A549 (cell line): Measurements from ENCODE around the gene MTAP. TPM values are rescaled to one million over a fixed set of nuclear protein-coding genes. Genes with fewer than 3 reads are reported as not detected.

Experiments
- ATAC-seq, 2 experiments: fragments of 200-7000 bp in 1 of 2; fragments of >200 bp in 1 of 2; cut with Nextera tagmentation in 1 of 2; cut with Tn5 transposase in 1 of 2; 3 replicates each; pipeline versions ENCODE4 v1.8.0 to v1.9.1; 2018 to 2020; ENCODE audit warnings: mild to moderate bottlenecking in 1 of 2, moderate library complexity in 1 of 2
- CTCF ChIA-PET: fragments of 300-600 bp; sonication (Branson Sonifier 250); formaldehyde crosslinking; extraction: SDS; loops from one replicate; lab custom pipeline; 2021; ENCODE audit warnings: antibody characterized with exemption, inconsistent platforms; lab: Yijun Ruan, JAX
- POLR2A ChIA-PET: fragments of 350-600 bp; formaldehyde crosslinking; extraction: SDS; loops from one replicate; lab custom pipeline; 2021; ENCODE audit warnings: antibody characterized with exemption, inconsistent platforms; lab: Yijun Ruan, JAX
- DNase-seq, 2 experiments: peaks; one replicate each; pipeline versions ENCODE4 v3.0.0 to v3.0.0-alpha.2; 2011 to 2016; ENCODE audit warnings: low read depth in 1 of 2, low spot score in 1 of 2
- FAIRE-seq: peaks from 2 replicates; lab custom pipeline; 2011; peaks lifted over from hg19 to GRCh38; lab: Jason Lieb, UNC
- H3K27ac ChIP-seq, 2 experiments: fragments of >200 bp; sonication (Bioruptor Twin); formaldehyde crosslinking; 3 replicates each; pipeline ENCODE4 v1.5.1; 2016 to 2017
- H3K4me1 ChIP-seq: fragments of >200 bp; sonication (Bioruptor Twin); formaldehyde crosslinking; 3 replicates; pipeline ENCODE4 v1.6.1; 2016
- H3K4me2 ChIP-seq: fragments of >200 bp; sonication (Bioruptor Twin); formaldehyde crosslinking; 3 replicates; pipeline ENCODE4 v1.6.1; 2016
- H3K4me3 ChIP-seq: fragments of >200 bp; sonication (Bioruptor Twin); formaldehyde crosslinking; 3 replicates; pipeline ENCODE4 v1.5.1; 2016
- H3K9me3 ChIP-seq: fragments of >200 bp; sonication (Bioruptor Twin); formaldehyde crosslinking; 3 replicates; pipeline ENCODE4 v1.6.1; 2016
- BCL3 ChIP-seq: fragments of >200 bp; sonication (Bioruptor Twin); formaldehyde crosslinking; IDR thresholded peaks from 3 replicates; pipeline ENCODE4 v1.6.1; 2016
- CBX2 ChIP-seq: fragments of 200-600 bp; sonication (generic); IDR thresholded peaks from 2 replicates; pipeline ENCODE4 v1.6.1; 2016; ENCODE audit warnings: low read depth, mild to moderate bottlenecking, borderline replicate concordance
- CTCF ChIP-seq: fragments of >200 bp; sonication (Bioruptor Twin); formaldehyde crosslinking; IDR thresholded peaks from 3 replicates; pipeline ENCODE4 v1.5.1; 2016
- HOXB5 ChIP-seq: fragments of 250-450 bp; sonication (Bioruptor Pico); IDR thresholded peaks from 2 replicates; pipeline ENCODE4 v1.5.0; 2020; ENCODE audit warnings: mild to moderate bottlenecking, moderate library complexity
- KDM1A ChIP-seq: fragments of 200-600 bp; sonication (generic); IDR thresholded peaks from 2 replicates; pipeline ENCODE4 v1.6.1; 2016; ENCODE audit warnings: low read depth, mild to moderate bottlenecking
- MAFK ChIP-seq: fragments of 450-650 bp; IDR thresholded peaks from 2 replicates; pipeline ENCODE4 v1.6.1; 2014; ENCODE audit not compliant: partially characterized antibody
- NFE2L2 ChIP-seq: fragments of 150-350 bp; conservative IDR thresholded peaks from 2 replicates; pipeline ENCODE4 v1.6.1; 2014; ENCODE audit warnings: low read length
- PHF8 ChIP-seq: fragments of 200-600 bp; sonication (generic); IDR thresholded peaks from 2 replicates; pipeline ENCODE4 v1.6.1; 2016; ENCODE audit warnings: low read depth, mild to moderate bottlenecking, antibody characterized with exemption, moderate library complexity, borderline replicate concordance
- RAD21 ChIP-seq, 2 experiments: fragments of >200 bp in 1 of 2; sonication (Bioruptor Twin) in 1 of 2; formaldehyde crosslinking in 1 of 2; IDR thresholded peaks in 1 of 2; conservative IDR thresholded peaks in 1 of 2; 2 replicates in 1 of 2; 3 replicates in 1 of 2; pipeline ENCODE4 v1.6.1; 2012 to 2018; ENCODE audit warnings: inconsistent platforms in 1 of 2
- RFX5 ChIP-seq: fragments of 450-650 bp; IDR thresholded peaks from 2 replicates; pipeline ENCODE4 v1.7.1; 2014; ENCODE audit warnings: antibody characterized with exemption, mild to moderate bottlenecking, moderate library complexity
- SMC3 ChIP-seq: fragments of >200 bp; sonication (Bioruptor Twin); formaldehyde crosslinking; IDR thresholded peaks from 3 replicates; pipeline ENCODE4 v1.6.1; 2018; ENCODE audit warnings: inconsistent platforms
- SREBF2 ChIP-seq: fragments of 450-650 bp; IDR thresholded peaks from 2 replicates; pipeline ENCODE4 v1.6.1; 2014; ENCODE audit warnings: mild to moderate bottlenecking, moderate library complexity
- ZSCAN20 ChIP-seq: fragments of 250-450 bp; sonication (Bioruptor Pico); IDR thresholded peaks from 2 replicates; pipeline ENCODE4 v1.8.0; 2022; ENCODE audit warnings: mild to moderate bottlenecking, moderate library complexity
- WGBS: methylation state at CpG from one replicate; pipeline ENCODE4 v1.1.6; 2017; ENCODE audit errors: missing lambda C conversion rate; 5-methylcytosine and 5-hydroxymethylcytosine counted together
- polyA plus RNA-seq, 4 experiments: library from polyadenylated mRNA; depleted of rRNA in 3 of 4; stranded (reverse); fragments of >200 nt; fragmentation: RNase III in 1 of 4; extraction: RNeasy Plus Mini Kit Qiagen cat#74134 plus additional on column Dnase treatment in 1 of 4; gene quantifications; 2 replicates in 3 of 4; 3 replicates in 1 of 4; pipeline ENCODE4 v1.2.3, GENCODE V29; 2011 to 2017
- TF ChIP-seq, protein P1 (sequence below): fragments of 250-450 bp; sonication (Bioruptor Pico); IDR thresholded peaks from 2 replicates; pipeline ENCODE4 v1.5.0; 2021; ENCODE audit warnings: mild to moderate bottlenecking, moderate library complexity, borderline replicate concordance
- TF ChIP-seq, protein P2 (sequence below): fragments of 250-450 bp; sonication (Bioruptor Pico); IDR thresholded peaks from 2 replicates; pipeline ENCODE4 v1.5.0; 2020; ENCODE audit warnings: low read depth, mild to moderate bottlenecking, moderate library complexity

Gene MTAP
- polyA plus RNA-seq, 2 of the 4 experiments (the other 2 are of a cell fraction): 4.1 to 35.6 TPM

DNA sequence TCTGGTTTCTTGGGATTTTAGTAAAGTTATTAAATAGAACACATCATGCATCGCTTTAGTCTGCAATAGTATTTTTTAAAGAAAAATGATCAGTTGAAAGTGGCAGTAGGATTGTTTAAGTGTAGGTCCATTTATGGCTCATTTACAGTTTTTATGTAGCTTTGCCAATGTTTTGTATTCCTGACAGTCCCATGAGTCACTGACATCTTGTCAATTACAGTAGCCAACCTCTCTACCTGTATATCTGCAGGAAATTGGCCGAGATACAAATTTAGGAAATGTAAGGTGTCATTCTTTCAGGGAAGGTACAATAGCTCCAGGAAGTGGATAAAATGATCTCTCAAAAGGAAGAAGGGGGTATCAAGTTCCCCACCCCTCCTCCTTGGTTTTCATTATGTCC is 47.7 kb upstream of the MTAP start:
- Histone ChIP-seq H3K4me2 (no peak overlapping the region), H3K27ac (no peak overlapping the region), H3K4me3 (no peak overlapping the region), H3K9me3 (no peaks in the 10 kb centered on the region), H3K4me1 (no peaks in the 10 kb centered on the region)
- POLR2A ChIA-PET: no interaction called here
- CTCF ChIA-PET: interaction anchor here (0.7 kb wide), 1 partner anchor 46 kb away, joined by 4 read pairs; no protein-coding TSS in a partner anchor
- TF ChIP-seq SMC3 (no peak), SREBF2 (no peak), CBX2 (no peak)
- no peak for FAIRE-seq
- no peak for ATAC-seq
- DNase-seq: no peak
- WGBS: 68% methylated on average over 2 of the region's 2 CpGs

GRCh38 chr9:21758540-21758939 is 43.9 kb upstream of the MTAP start:
- FAIRE-seq (peak; percentile 7), ATAC-seq (no peak), DNase-seq (no peak)
- Histone ChIP-seq H3K9me3 (no peaks in the 10 kb centered on the region), H3K4me1 (no peaks in the 10 kb centered on the region), H3K4me3 (no peak overlapping the region), H3K4me2 (no peak overlapping the region), H3K27ac (no peak overlapping the region)
- ChIA-PET CTCF (interaction anchor here (1.2 to 1.4 kb wide), 2 partner anchors 8 to 49 kb away, joined by 3 to 4 read pairs; no protein-coding TSS in a partner anchor), POLR2A (no interaction called here)
- TF ChIP-seq BCL3 (no peak), PHF8 (no peak), RAD21 (conservative IDR thresholded peaks at IDR 0.05 in 1 of 2, IDR thresholded peaks at IDR 0.05 in 1 of 2) (no peak), RFX5 (no peak), KDM1A (no peak), ZSCAN20 (no peak), HOXB5 (CRISPR knock-in tag) (no peak), SREBF2 (no peak)
- TF ChIP-seq, protein P1, sequence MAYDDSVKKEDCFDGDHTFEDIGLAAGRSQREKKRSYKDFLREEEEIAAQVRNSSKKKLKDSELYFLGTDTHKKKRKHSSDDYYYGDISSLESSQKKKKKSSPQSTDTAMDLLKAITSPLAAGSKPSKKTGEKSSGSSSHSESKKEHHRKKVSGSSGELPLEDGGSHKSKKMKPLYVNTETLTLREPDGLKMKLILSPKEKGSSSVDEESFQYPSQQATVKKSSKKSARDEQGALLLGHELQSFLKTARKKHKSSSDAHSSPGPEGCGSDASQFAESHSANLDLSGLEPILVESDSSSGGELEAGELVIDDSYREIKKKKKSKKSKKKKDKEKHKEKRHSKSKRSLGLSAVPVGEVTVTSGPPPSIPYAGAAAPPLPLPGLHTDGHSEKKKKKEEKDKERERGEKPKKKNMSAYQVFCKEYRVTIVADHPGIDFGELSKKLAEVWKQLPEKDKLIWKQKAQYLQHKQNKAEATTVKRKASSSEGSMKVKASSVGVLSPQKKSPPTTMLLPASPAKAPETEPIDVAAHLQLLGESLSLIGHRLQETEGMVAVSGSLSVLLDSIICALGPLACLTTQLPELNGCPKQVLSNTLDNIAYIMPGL: no peak
- WGBS: 89% methylated on average over 1 of the region's 1 CpG

DNA sequence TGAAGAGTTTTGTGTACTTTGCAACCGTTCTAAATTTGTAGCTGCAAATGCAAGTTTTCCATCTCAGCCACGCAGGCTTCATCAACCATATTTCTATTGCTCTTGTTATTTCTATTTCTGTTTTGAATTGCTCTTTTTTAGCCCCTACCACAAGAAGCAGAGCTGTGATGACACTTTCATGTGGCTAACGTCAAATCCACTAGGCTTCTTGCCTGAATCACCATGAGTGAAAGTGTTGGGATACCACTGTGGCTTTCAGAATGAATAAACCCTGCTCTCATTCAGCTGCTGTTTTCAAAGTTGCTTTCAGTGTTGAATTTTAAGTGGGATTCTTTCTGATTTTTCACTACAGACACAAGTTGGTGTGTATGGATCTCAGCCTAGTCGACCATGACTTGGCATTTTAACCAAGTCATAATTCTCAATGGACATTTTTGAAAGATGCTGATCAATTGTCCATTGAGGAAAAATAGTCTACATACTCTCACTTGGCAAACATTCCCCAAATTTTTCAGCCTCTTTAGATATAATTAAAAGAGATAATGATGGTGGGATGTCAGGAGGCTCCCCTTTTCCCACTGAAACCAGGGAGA is 41.0 kb upstream of the MTAP start:
- TF ChIP-seq MAFK: peak; percentile 75
- TF ChIP-seq CBX2: no peak
- peak; percentile 62; the same call in 1 of the 2 replicates for TF ChIP-seq NFE2L2
- no peak for TF ChIP-seq CTCF
- 70% methylated on average over 4 of the region's 4 CpGs for WGBS

DNA sequence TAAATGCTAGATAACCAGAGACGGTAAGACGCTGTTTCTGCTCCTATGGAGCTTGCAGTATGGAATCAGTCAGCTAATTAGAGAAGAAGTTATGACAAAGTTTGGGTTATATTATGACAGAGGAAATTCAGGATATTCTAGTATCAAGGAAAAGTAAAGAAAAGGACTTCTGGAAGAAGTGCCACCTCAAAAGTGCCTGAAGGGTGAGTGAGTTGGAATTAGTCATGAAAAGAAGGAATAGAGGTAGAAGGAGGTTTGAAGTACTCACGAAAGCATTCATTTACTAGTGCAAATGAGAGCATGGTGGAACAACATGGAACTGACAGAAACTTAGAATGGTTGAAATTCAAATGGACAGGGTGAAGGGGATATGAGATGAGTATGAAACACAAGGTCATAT is 40.4 kb upstream of the MTAP start:
- ATAC-seq (no peak), FAIRE-seq (no peak), DNase-seq (no peak)
- TF ChIP-seq, protein P2, sequence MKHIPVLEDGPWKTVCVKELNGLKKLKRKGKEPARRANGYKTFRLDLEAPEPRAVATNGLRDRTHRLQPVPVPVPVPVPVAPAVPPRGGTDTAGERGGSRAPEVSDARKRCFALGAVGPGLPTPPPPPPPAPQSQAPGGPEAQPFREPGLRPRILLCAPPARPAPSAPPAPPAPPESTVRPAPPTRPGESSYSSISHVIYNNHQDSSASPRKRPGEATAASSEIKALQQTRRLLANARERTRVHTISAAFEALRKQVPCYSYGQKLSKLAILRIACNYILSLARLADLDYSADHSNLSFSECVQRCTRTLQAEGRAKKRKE (CRISPR knock-in tag): no peak
- TF ChIP-seq BCL3: no peak
- ChIA-PET CTCF (no interaction called here), POLR2A (no interaction called here)
- Histone ChIP-seq H3K4me2 (no peak overlapping the region), H3K9me3 (no peaks in the 10 kb centered on the region), H3K4me3 (no peak overlapping the region), H3K27ac (no peak overlapping the region), H3K4me1 (no peaks in the 10 kb centered on the region)
- 91% methylated on average over 3 of the region's 3 CpGs for WGBS

More for the DNA sequence above, 41.0 kb upstream of the MTAP start:
- H3K4me3 ChIP-seq: no peak overlapping the region
- DNase-seq: no peak
- FAIRE-seq: no peak
- POLR2A ChIA-PET: no interaction called here
- H3K4me1 ChIP-seq: no peaks in the 10 kb centered on the region
- CTCF ChIA-PET: no interaction called here
- H3K9me3 ChIP-seq: no peaks in the 10 kb centered on the region
- ATAC-seq: no peak
- H3K4me2 ChIP-seq: no peak overlapping the region
- H3K27ac ChIP-seq: peak overlapping the region in 1 of 2 experiments; percentile 30; a peak in 1 of 6 replicates
